Liver (tissue), 9 donors: ENCODE measurements around the gene SPTAN1. TPM values are rescaled to one million over a fixed set of nuclear protein-coding genes. Genes with fewer than 3 reads are reported as not detected.
A peak's percentile ranks its signal among the peaks of the same experiment; 100 is the strongest.
"Not testable (repeated sequence)": the region's sequence is repeated elsewhere in the genome, so short reads cannot be mapped to it uniquely, and the experiment has no call there.

Source experiments
- DNase-seq: peaks from one replicate; pipeline ENCODE4 v3.0.0-alpha.2; 2017; ENCODE audit warnings: low spot score
- H3K27ac ChIP-seq, 2 donors: one replicate each; pipeline ENCODE4 v1.7.0; 2013; ENCODE audit warnings: inconsistent platforms in 2 of 2, low read length in 2 of 2, control low read depth in 1 of 2, low read depth in 1 of 2, mild to moderate bottlenecking in 1 of 2
- H3K27me3 ChIP-seq, 4 donors: one replicate each; pipeline versions ENCODE4 v1.6.1 to v1.7.0; 2013; ENCODE audit warnings: low read length in 3 of 4, inconsistent platforms in 1 of 4, mild to moderate bottlenecking in 1 of 4, moderate library complexity in 1 of 4; ENCODE audit not compliant: control insufficient read depth in 4 of 4, insufficient read depth in 4 of 4
- H3K36me3 ChIP-seq, 4 donors: one replicate each; pipeline versions ENCODE4 v1.6.1 to v1.7.0; 2013; ENCODE audit warnings: low read length in 3 of 4, mild to moderate bottlenecking in 3 of 4, low read depth in 1 of 4, moderate library complexity in 1 of 4; ENCODE audit not compliant: control insufficient read depth in 4 of 4, insufficient read depth in 3 of 4
- H3K4me1 ChIP-seq, 4 donors: one replicate each; pipeline versions ENCODE4 v1.6.1 to v1.7.0; 2013; ENCODE audit warnings: low read length in 3 of 4, mild to moderate bottlenecking in 3 of 4, moderate library complexity in 1 of 4; ENCODE audit not compliant: control insufficient read depth in 4 of 4, insufficient read depth in 4 of 4
- H3K4me3 ChIP-seq, 3 donors: one replicate each; pipeline versions ENCODE4 v1.6.1 to v1.7.0; 2013; ENCODE audit warnings: low read length in 3 of 3, control low read depth in 1 of 3, low read depth in 1 of 3, mild to moderate bottlenecking in 1 of 3
- H3K9ac ChIP-seq, 2 donors: one replicate each; pipeline ENCODE4 v1.7.0; 2013; ENCODE audit warnings: low read length in 2 of 2, mild to moderate bottlenecking in 2 of 2, moderate library complexity in 2 of 2, control low read depth in 1 of 2, low read depth in 1 of 2
- H3K9me3 ChIP-seq, 4 donors: one replicate each; pipeline versions ENCODE4 v1.6.1 to v1.7.0; 2013; ENCODE audit warnings: low read length in 3 of 4; ENCODE audit not compliant: control insufficient read depth in 4 of 4
- EGR1 ChIP-seq, 2 donors: IDR thresholded peaks; 2 replicates each; pipeline ENCODE4 v1.6.1; 2016 to 2018; ENCODE audit warnings: antibody characterized with exemption in 2 of 2, low read depth in 2 of 2
- FOXA1 ChIP-seq: IDR thresholded peaks from 2 replicates; pipeline ENCODE4 v1.6.1; 2016; ENCODE audit warnings: antibody characterized with exemption
- GABPA ChIP-seq, 2 donors: IDR thresholded peaks in 1 of 2; conservative IDR thresholded peaks in 1 of 2; 2 replicates each; pipeline ENCODE4 v1.6.1; 2016; ENCODE audit warnings: antibody characterized with exemption in 2 of 2, mild to moderate bottlenecking in 1 of 2, moderate library complexity in 1 of 2
- HNF4A ChIP-seq, 2 donors: conservative IDR thresholded peaks; 2 replicates each; pipeline ENCODE4 v1.6.1; 2016; ENCODE audit warnings: antibody characterized with exemption in 2 of 2, mild to moderate bottlenecking in 2 of 2
- HNF4G ChIP-seq: IDR thresholded peaks from 2 replicates; pipeline ENCODE4 v1.6.1; 2016; ENCODE audit warnings: antibody characterized with exemption
- JUND ChIP-seq, 2 donors: IDR thresholded peaks; 2 replicates each; pipeline ENCODE4 v1.6.1; 2016; ENCODE audit warnings: antibody characterized with exemption in 2 of 2
- MAX ChIP-seq: IDR thresholded peaks from 2 replicates; pipeline ENCODE4 v1.6.1; 2016; ENCODE audit warnings: antibody characterized with exemption
- NR2F2 ChIP-seq: IDR thresholded peaks from 2 replicates; pipeline ENCODE4 v1.6.1; 2016; ENCODE audit warnings: antibody characterized with exemption
- RAD21 ChIP-seq, 2 donors: IDR thresholded peaks; 2 replicates each; pipeline ENCODE4 v1.6.1; 2016; ENCODE audit warnings: antibody characterized with exemption in 2 of 2, mild to moderate bottlenecking in 2 of 2
- REST ChIP-seq: IDR thresholded peaks from 2 replicates; pipeline ENCODE4 v1.6.1; 2016; ENCODE audit warnings: antibody characterized with exemption, mild to moderate bottlenecking
- RXRA ChIP-seq, 2 donors: IDR thresholded peaks; 2 replicates each; pipeline ENCODE4 v1.6.1; 2017 to 2018; ENCODE audit warnings: antibody characterized with exemption in 2 of 2, mild to moderate bottlenecking in 1 of 2
- SP1 ChIP-seq: IDR thresholded peaks from 2 replicates; pipeline ENCODE4 v1.6.1; 2018; ENCODE audit warnings: antibody characterized with exemption, mild to moderate bottlenecking
- YY1 ChIP-seq: IDR thresholded peaks from 2 replicates; pipeline ENCODE4 v1.6.1; 2016; ENCODE audit warnings: antibody characterized with exemption, mild to moderate bottlenecking
- ZBTB33 ChIP-seq: IDR thresholded peaks from 2 replicates; pipeline ENCODE4 v1.6.1; 2016; ENCODE audit warnings: antibody characterized with exemption
- WGBS: extraction: QIAGEN DNeasy Blood & Tissue Kit; methylation state at CpG from one replicate; pipeline ENCODE4 v1.1.7; 2013; 5-methylcytosine and 5-hydroxymethylcytosine counted together
- polyA plus RNA-seq, 2 donors: library from polyadenylated mRNA; stranded (reverse) in 1 of 2; unstranded in 1 of 2; fragments of 200-250 nt in 1 of 2; fragments of >200 nt in 1 of 2; fragmentation: Nextera tagmentation in 1 of 2; extraction: Ambion mirVana in 1 of 2; gene quantifications; one replicate each; pipeline versions ENCODE4 v1.2.1 to v1.2.3, GENCODE V29; 2013 to 2015
- total RNA-seq, 2 donors: library from RNA; depleted of rRNA; stranded (reverse); fragments of >200 nt; gene quantifications; one replicate each; pipeline ENCODE4 v1.2.3, GENCODE V29; 2014
- donor health status: healthy.
- donor health status: healthy.
- donor health status: healthy.
- donor health status: healthy.
- donor health status: healthy.

SPTAN1 gene
- total and polyA plus RNA-seq, 4 donors = 31.3 to 86.5 (median 60.4) TPM

- DNase-seq = not testable (repeated sequence)
- 66% methylated on average over 11 of the region's 11 CpGs for WGBS
Measured at GRCh38 chr9:128586934-128587333, 34.5 kb downstream of the SPTAN1 start.

GRCh38 chr9:128587453-128587852, 35.1 kb downstream of the SPTAN1 start:
- peaks cover 0 to 3% (median 0%) of the 10 kb centered on the region in 4 donors for H3K4me1 ChIP-seq
- H3K27me3 ChIP-seq = no peaks in the 10 kb centered on the region
- WGBS = 72% methylated on average over 6 of the region's 6 CpGs
- H3K4me3 ChIP-seq = no peak overlapping the region
- H3K36me3 ChIP-seq = peaks cover 16 to 80% (median 65%) of the 10 kb centered on the region in 4 donors
- no peak for DNase-seq
- TF ChIP-seq FOXA1 (no peak), JUND (IDR thresholded peaks at IDR 0.05) (no peak), ZBTB33 (no peak), MAX (no peak), HNF4G (no peak), RAD21 (IDR thresholded peaks at IDR 0.05) (no peak), RXRA (IDR thresholded peaks at IDR 0.05) (no peak), YY1 (no peak), HNF4A (conservative IDR thresholded peaks at IDR 0.05) (no peak), EGR1 (IDR thresholded peaks at IDR 0.05; ENCODE audit: low read depth in 2 of 2) (no peak), SP1 (no peak), GABPA (IDR thresholded peaks at IDR 0.05 in 1 of 2, conservative IDR thresholded peaks at IDR 0.05 in 1 of 2) (no peak), REST (no peak), NR2F2 (no peak)
- H3K27ac ChIP-seq = no peak overlapping the region
- no peaks in the 10 kb centered on the region for H3K9me3 ChIP-seq
- no peak overlapping the region for H3K9ac ChIP-seq

More at GRCh38 chr9:128586934-128587333, 34.5 kb downstream of the SPTAN1 start:
- not testable (repeated sequence) for H3K9me3 ChIP-seq, H3K9ac ChIP-seq, H3K4me1 ChIP-seq, H3K27ac ChIP-seq, H3K4me3 ChIP-seq, H3K27me3 ChIP-seq
- TF ChIP-seq RXRA (IDR thresholded peaks at IDR 0.05) (peak in 1 of 2 donors; percentile 56), HNF4A (conservative IDR thresholded peaks at IDR 0.05) (peak in 1 of 2 donors; percentile 29)
- peaks cover 18 to 81% (median 67%) of the 10 kb centered on the region in 4 donors for H3K36me3 ChIP-seq
